ENCODE results near the gene MAEA.
A peak's percentile ranks its signal among the peaks of the same experiment; 100 is the strongest.

The MAEA gene

DNA sequence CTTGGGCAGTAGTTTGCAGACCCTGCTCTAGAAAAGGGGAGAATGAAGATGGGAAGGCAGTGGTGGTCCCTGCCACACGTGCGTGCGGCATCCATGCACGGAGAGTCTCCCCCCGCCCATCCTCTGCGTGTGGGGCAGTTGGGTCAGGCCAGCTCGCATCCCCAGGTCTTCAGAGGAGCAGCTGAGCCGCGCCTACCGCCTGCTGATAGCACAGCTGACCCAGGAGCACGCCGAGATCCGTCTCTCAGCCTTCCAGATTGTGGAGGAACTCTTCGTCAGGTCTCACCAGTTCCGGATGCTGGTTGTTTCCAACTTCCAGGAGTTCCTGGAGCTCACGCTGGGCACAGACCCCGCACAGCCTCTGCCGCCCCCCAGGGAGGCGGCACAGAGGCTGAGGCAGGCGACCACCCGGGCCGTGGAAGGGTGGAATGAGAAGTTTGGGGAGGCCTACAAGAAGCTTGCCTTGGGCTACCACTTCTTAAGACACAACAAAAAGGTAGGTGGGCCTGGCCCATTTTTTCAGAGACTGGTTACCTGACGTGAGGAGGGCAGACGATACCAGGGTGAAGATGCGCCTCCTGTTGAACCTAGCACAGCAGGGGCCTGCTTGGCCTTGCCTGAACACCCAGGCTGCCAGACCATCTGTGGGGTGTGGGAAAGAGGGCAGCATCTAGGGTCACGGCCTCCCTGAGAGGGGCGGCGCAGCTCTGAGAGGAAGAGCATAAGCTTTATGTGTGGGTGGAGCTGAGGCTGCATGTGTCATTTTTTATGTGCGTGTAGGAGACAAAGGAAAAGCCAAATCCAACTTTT is 59.9 kb downstream of the MAEA start:
- DNase-seq, result no peak

DNA sequence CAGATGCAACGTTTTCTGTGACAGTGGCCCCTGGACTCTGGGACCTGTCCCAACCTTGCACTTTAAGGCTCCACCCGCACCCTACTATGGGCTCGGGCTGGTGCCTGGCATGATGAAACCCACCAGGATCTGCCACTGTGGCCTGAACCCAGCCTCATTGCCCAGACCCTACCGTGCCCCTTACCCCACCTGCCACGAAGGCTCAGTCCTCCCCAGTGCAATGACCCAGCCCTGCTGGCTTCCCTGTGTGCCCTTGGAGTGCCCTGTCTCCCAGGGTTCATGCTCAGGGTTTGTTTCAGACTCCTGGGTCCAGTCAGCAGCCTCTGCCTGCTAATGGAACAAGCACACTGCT is 60.5 kb downstream of the MAEA start:
- DNase-seq, result no peak

DNA sequence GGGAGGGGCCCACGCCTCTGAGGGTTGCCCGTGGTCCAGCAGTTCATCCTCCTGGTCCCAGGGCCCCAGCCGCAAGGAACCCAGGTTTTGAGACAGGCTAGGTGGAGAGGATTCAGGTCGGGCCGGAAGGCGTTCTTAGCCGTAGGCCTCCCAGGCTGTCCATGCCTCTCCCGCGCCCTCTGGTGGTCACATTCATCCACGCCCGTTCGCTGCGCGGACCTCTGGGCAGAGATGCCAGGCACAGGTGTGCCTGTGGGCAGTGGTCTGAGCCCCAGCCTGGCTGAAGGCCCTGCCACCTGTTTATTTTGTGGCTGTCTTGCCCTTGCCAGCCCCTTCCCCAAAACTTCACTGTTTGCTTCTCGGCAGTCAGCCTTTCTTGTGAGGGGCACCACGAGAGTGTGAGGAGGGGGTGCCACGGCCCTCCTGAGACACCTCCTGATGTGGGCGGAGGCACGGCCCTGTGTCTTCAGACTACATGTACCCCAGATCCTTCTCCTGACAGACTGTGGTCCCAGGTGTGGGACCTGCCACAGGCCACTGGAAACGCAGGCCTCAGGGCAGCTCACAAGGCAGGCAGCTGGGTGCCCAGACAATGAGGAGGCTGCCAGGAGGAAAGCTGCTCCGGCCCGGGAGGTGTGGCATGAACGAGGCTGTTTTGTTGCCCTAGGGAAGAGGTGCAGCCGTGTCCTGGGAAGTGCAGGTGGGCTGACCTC is 62.3 kb downstream of the MAEA start:
- peak in 55 of 58 donors; percentile 4 to 89 (median 53) for DNase-seq

DNA sequence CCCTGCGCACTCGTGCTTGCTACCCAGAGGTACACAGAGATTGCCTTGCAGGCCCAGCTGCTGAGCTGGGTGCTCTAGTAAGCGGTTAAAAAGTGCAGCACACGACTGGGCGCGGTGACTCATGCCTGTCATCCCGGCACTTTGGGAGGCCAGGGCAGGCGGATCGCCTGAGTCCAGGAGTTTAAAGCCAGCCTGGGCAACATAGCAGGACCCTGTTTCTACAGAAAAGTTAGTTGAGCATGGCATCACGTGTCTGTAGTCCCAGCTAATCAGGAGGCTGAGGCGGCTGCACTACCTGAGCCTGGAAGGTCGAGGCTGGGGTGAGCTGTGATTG is 62.8 kb downstream of the MAEA start:
- no peak for DNase-seq

DNA sequence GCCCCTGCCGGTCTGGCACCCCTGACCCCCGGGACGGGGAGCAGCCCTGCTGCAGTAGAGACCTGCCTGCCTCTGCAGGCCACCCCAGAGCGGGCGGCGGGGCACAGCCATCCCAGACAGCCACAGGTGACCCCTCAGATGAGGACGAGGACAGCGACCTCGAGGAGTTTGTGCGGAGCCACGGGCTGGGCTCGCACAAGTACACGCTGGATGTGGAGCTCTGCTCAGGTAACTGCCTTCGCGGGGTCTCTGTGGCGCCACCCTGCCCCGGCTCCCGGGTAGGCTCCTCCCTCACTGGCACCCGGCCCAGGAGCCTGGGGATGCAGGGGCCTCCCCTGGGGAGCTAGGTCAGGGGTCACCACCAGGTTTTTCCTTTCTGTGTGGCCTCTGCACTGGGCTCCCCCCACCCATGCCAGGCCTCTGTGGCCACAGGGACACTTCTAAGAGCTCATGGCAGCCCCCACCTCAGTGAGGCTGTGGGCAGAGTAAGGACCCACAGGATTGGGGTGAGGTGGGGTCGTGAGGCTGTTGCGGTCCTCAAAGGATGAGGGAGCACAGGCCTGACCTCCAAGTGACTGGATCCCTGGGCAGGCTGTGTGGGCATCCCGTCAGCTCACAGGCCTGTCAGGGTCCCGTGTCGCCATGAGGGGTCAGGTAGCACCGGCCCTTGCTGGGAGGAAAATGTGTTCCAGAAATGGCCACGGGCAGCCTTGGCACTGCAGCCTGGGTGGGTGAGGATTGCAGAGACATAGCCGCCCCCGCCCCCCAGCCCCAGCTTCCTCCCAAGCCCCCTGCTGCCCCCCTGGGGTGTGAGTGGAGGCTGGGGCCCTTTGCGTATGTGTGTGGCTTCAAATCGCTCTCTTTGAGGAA is 63.7 kb downstream of the MAEA start:
- DNase-seq, result no peak

DNA sequence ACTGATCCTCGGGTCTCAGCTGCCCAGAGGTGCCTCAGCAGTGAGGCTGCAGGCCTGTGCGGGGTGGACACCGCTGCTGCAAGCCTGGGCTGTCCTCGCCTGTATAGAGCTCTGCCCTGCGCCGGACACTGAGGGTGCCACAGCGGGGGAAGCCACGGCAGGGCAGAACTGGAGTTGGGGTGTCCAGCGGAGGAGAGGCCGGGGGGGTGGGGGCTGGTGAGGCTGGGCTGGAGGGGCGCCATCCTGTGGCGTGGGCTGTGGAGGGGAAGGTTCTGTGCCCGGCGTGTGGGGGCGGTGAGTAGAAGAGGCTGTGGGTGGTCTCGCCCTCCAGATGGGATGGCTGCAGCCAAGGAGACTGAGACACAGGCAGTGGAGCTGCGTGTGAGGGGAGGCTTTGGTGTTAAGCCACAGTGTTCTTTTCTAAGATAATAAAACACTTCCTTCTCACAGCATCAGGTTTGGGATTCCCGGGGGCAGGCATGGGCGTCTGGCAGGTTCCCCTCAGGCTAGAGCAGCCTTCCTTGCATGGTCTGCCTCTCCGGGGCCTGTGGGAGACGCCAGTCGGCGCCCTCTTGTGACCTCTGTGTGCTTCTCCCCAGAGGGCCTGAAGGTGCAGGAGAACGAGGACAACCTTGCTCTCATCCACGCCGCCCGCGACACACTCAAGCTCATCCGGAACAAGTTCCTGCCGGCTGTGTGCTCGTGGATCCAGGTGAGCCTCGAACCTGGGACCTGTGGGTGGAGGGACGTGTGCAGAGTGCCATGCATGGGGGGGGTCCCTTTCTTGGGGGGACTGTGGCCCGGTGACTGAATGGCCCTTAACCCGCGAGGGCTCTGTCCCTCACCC is 64.7 kb downstream of the MAEA start:
- peak in 4 of 58 donors; percentile 15 to 50 (median 20) for DNase-seq

DNA sequence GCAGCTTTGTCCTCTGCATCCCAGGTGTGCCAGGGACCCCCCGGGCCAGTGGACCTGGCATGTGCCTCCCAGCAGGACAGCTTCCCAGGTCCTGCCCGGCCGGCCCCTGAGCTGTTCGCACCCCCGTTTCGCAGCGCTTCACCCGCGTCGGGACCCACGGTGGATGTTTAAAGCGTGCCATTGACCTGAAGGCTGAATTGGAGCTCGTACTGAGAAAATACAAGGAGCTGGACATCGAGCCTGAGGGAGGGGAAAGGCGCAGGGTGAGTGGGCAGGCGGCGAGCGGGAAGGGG is 65.2 kb downstream of the MAEA start:
- no peak for DNase-seq

DNA sequence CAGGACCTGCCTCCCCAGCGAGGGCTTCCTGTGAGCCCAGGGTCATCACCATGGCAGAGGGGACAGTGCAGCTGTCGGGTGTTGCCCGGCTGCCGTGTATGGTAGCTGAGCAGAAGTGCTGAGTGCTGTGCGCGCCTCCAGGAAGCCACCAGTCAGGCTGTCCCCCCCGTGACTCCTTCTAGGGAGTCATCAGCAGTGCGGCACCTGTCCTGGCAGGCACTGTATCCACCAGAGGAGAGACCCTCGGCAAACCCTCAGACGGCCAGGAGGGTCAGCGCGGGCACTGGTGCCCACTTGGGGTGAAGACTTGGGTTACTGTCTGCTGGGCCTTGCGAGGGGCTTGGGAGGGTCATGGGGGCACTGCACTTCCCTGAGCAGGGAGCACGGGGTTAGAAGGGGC is 65.7 kb downstream of the MAEA start:
- DNase-seq, result no peak

DNA sequence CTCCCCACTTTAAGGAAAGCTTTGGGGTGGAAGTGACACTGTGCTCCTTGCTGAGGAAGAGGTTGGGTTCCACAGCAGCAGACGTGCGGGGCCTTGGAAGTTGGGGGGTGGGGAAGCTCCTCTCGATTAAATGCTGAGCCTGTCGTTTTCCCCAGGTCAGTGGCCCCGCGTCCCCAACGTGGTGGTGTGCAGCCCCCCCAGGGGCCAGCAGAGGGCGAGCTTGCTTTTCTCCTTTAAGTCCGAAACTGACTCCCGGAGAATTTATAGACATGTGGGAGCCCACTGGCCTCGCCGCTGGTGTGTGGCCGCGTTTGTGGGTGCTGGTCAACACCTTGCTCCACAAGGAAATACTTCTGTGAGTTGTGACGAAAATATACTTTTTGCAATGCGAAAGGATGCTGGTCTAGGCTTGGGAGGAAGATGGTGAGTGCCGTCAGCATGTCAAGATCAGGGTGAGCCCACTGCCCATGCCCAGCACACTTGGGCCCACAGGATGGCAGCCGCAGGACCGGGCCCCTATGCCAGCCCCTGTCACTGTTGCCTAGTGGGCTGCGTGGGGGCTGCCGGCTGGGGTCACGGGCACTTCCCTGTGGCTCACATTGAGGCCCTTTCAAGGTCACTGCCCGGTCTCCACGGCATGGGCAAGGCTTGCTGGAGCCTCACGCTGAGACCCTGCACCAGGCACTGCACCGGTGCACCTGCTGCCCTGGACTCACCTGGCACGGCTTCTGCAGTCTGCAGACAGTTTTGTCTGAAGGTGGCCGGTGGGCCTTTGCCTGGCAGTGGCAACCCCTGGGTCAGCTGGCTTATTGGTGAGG is 66.7 kb downstream of the MAEA start:
- DNase-seq, result peak in 38 of 58 donors; percentile 5 to 71 (median 28)

DNA sequence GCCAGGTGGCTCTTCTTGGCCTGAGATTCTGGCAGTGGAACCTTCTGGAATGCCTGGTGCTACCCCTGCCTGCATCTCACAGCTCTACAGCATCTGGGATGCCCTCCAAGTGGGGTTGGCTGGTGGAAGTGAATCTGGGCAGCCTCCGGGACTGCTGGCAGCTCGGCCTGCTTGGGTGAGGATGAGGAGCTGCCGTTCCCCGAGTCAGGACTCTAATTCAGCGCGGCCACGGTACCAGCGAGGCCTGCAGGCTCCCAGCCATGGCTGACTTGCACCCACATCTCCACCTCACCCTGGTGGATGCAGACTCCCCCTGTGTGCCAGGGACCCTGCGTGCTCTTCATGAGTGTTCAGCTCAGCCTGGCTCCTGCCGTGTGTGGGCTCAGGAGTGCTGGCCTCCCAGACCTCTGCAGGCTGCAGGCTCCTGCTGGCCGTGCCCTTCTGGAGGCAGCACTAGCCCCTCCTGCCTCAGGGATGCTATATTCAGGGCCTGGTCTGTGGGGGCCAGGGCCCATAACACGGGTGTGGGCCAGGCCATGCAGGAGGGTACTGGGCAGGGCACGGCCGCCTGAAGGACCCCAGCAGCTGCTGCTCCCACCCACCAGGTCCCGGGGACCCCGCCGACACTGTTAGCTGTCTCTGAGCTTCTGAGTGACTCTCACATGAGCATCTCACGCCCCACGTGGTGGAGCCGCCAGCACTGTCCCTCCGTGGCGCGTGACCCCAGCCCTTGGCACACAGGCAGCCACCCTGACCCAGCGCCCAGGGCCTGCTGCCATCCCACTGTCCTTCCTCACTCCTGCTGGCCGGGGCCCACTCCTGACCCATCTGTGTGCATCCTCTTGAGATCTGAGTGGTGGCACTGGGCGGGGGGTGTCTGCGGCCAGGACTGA is 67.9 kb downstream of the MAEA start:
- DNase-seq, result peak in 47 of 58 donors; percentile 4 to 74 (median 46)

DNA sequence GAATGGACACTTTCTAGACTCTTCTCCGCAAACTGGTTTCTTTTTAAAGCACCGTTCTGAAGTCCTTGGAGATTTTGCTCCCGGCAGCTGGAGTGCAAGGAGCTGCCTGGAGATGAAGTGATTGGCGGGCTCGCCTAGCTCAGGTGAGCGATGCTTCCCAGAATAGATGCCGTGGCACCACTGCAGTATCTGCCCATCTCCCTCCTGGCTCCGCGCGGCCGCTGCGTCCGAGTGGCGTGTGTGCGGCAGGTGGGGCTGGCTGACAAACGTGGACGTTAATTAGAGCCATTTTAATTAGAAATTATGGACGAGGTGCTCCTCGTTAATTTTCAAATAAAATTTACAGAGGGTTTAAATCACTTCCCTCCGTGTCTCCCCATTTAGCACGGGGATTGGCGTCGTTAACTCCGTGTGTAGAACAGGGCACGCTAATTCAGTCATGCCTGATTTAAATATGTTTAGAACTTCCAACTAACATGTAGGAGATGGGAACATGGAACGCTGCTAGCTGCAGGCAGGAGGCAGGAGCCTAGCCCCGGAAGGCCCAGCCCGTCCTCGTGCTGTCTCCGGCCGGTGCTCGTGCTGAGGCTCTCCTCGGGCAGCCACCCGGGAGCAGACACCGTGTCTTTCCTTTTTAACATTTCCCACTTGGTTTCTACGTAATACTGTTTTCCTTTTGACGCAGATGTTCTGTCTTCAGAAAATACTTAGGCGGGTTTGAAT is 68.9 kb downstream of the MAEA start:
- no peak for DNase-seq

DNA sequence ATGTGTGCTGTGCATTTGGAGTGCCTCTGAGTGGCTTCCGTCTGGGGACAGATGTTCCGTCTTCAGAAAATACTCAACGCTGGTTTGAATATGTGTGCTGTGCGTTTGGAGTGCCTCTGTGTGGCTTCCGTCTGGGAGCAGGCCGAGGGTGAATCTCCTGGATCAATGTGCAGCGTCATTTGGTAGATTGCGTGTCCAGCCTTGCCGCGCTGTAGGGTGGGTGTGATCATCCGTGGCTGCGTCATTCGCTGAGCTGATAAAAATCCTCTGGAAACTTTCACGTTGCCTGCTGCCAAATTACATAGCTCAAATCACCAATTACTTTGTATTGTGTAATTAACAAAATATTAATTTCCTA is 69.4 kb downstream of the MAEA start:
- no peak for DNase-seq

DNA sequence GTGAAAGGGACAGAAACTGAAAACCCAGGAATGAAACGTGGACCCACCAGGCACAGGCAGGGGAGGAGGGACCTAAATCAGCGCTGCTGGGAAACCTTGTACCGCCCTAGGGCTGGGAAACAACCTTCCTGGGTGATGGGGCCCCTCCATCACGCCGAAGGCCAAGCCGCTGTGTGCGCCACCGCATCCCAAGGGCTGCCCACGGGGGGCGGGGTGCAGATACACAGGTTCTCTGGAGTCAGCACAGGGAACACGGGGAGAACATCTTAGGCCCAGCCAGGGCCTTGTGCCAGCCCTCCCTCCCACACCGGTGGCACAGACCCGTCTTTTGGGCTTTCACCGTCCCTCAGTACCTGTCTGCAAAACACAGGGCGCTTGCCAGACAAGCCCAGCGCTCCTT is 70.3 kb downstream of the MAEA start:
- DNase-seq, result no peak

DNA sequence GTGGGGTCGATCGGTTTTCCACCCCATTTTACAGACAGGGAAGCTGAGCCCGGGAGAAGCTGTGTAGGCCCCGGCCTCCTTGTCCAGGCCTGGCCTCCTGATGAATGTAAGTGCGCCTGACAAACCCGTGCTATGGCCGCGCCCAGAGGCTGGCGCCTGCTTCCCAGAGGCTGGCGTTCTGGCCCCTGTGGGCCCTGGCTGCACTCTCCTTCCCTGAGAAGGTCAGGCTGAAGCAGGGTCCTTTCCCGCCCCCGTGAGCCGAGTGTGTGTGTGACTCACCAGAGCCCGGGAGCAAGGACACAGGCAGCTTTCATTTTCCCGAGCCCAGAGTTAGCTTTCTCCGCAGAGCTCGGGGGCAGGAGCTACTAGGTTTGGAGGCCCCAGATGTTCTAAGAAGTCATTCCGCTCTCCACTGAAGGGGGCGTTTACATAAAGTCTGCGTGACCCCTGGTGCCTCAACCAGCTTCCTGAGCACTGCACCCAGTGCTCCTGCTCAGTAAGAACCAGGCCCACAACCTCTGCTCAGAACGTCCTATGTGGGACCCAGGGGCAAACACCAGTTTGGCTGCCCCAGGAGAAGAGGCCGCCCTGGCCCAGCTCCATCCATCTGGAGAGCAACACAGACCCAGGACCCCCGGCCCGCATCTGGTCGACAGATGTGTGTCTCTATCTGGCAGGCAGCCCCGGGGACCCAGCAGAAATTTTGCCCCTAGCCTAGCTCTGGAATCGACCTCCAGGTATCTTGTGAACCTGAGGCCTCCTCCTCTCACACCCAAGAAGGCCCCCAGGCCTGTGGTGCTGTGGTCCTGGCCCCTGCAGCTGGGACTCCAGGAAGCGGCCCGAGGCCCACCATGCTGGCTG is 71.0 kb downstream of the MAEA start:
- DNase-seq, result no peak

DNA sequence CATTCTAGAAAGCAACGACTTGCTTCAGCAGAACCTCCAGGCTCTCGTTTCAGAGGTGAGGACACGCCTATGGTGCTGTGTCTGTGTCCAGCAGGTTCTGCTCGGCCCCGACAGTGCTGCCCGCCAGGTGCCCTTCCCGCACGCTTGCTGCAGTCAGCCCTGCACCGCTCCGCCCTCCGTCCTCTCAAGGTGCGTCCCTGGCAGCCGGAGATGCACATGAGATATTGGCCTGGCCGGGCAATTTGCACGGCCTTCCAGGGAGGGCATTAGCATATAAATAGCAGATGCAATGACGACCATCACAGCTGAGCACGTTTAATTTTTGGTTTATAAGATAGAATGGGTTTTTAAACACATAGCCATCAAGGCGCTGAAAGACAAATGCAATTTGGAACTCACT is 71.7 kb downstream of the MAEA start:
- DNase-seq, result no peak

DNA sequence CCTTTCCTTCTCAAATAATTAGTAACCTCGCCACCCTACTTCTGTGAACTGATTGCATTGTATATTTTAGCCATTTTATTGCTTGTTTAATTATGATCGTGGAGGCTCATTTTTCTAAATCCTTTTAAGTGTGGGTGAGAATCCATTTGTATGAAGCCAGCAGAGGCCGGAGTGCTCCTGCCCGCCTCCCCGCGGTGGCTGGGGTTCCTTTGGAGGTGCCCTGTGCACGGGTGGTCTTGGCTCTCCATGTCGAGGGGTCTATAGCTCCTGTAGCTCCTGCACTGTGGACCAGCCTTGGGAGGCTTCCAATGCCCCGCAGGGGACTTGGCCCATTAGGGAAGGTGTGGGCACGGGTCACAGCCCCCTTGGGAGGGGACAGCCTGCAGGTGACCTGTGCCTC is 72.4 kb downstream of the MAEA start:
- DNase-seq, result no peak

DNA sequence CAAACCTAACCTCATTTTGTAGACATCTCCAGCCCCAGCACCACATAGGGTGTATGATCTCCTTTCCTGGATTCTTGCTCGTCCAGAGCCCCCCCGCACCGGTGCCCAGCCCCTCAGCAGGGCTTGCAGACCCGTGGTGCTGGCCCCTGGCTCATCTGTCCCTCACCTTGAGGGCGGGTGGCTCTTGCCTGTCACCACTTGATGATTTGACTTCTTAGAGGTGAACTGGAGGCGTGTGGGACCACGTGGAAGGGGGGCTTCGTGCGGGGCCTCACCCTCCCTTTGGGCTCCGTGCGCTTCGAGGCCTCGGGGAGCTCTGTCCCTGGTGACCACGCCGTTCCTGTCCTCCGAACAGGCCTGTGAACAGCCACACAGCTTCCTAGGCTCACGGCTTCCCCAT is 72.8 kb downstream of the MAEA start:
- no peak for DNase-seq

DNA sequence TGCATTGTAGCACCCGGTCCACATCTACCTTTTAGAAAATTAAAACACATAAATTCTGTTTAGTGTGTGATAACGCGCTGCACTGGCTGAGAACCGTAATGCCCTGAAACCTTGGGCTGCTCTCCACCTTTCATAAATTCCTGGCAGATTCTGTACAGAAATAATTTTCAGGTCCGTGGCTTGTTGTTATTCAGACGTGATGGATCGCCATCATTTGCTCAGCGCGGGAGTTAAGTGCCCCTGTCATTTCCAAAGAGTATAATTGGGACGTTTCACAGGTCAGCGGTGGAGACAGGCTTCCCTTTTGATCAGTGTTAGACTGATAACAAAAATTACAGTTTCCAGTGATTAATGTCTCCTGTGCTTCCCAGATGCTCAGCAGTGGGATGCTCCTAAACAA is 73.8 kb downstream of the MAEA start:
- DNase-seq, result no peak

Measured in anterior cingulate cortex (tissue), 58 donors.